Muscle of leg (tissue), 11 donors: ENCODE results near the gene MEG3. TPM values are rescaled to one million over a fixed set of nuclear protein-coding genes. Genes with fewer than 3 reads are reported as not detected.

ENCODE experiments used
- DNase-seq: peaks from one replicate; pipeline ENCODE4 v3.0.0; 2013
- H3K27ac ChIP-seq: one replicate; pipeline ENCODE4 v1.5.1; 2013; ENCODE audit warnings: mild to moderate bottlenecking, low read length, control low read depth
- H3K27me3 ChIP-seq: one replicate; pipeline ENCODE4 v1.6.1; 2013; ENCODE audit warnings: low read length; ENCODE audit not compliant: control insufficient read depth, insufficient read depth
- H3K36me3 ChIP-seq: one replicate; pipeline ENCODE4 v1.6.1; 2013; ENCODE audit warnings: low read length; ENCODE audit not compliant: control insufficient read depth, insufficient read depth
- H3K4me1 ChIP-seq: one replicate; pipeline ENCODE4 v1.6.1; 2013; ENCODE audit warnings: low read length; ENCODE audit not compliant: control insufficient read depth, insufficient read depth
- H3K4me3 ChIP-seq: one replicate; pipeline ENCODE4 v1.5.1; 2013; ENCODE audit warnings: low read length, control low read depth
- H3K9me3 ChIP-seq: replicated peaks from 2 replicates; pipeline ENCODE4 v1.6.1; 2013; ENCODE audit warnings: low read depth, low read length; ENCODE audit not compliant: control insufficient read depth
- WGBS: methylation state at CpG from one replicate; pipeline ENCODE4 v1.1.5; 2013; ENCODE audit warnings: missing lambda C conversion rate; ENCODE audit not compliant: insufficient coverage; 5-methylcytosine and 5-hydroxymethylcytosine counted together
- polyA plus RNA-seq, 8 donors: library from polyadenylated mRNA; unstranded; fragments of 120-200 nt; gene quantifications; one replicate each; pipeline versions ENCODE4 v1.2.1 to v1.2.3, GENCODE V29; 2013; ENCODE audit warnings: inconsistent platforms in 1 of 8, low replicate concordance in 1 of 8; ENCODE audit not compliant: insufficient read length in 8 of 8, insufficient read depth in 1 of 8
- total RNA-seq: library from RNA; stranded (reverse); fragments of 120-200 nt; gene quantifications from one replicate; pipeline ENCODE4 v1.2.4, GENCODE V29; 2013

Gene MEG3
- total and polyA plus RNA-seq, 9 donors = 2,107 to 7,026 (median 3,453) TPM

GRCh38 chr14:100844421-100844820, 18.5 kb downstream of the MEG3 start:
- no peak overlapping the region for H3K4me3 ChIP-seq
- H3K36me3 ChIP-seq = peaks cover 80% of the 10 kb centered on the region
- no peaks in the 10 kb centered on the region for H3K9me3 ChIP-seq
- peak overlapping the region; percentile 48 for H3K27ac ChIP-seq
- WGBS = 78% methylated on average over 5 of the region's 9 CpGs
- no peaks in the 10 kb centered on the region for H3K27me3 ChIP-seq
- peaks cover 64% of the 10 kb centered on the region for H3K4me1 ChIP-seq
- DNase-seq = no peak

GRCh38 chr14:100844846-100845245, 18.9 kb downstream of the MEG3 start:
- H3K4me3 ChIP-seq = no peak overlapping the region
- 82% methylated on average over 9 of the region's 13 CpGs for WGBS
- H3K27ac ChIP-seq = no peak overlapping the region
- H3K27me3 ChIP-seq = no peaks in the 10 kb centered on the region
- DNase-seq = no peak
- no peaks in the 10 kb centered on the region for H3K9me3 ChIP-seq
- peaks cover 78% of the 10 kb centered on the region for H3K36me3 ChIP-seq
- H3K4me1 ChIP-seq = peaks cover 60% of the 10 kb centered on the region

- H3K36me3 ChIP-seq = peaks cover 73% of the 10 kb centered on the region
- H3K9me3 ChIP-seq = no peaks in the 10 kb centered on the region
- H3K4me1 ChIP-seq = peaks cover 57% of the 10 kb centered on the region
- H3K4me3 ChIP-seq = no peak overlapping the region
- no peaks in the 10 kb centered on the region for H3K27me3 ChIP-seq
- WGBS = 78% methylated on average over 14 of the region's 17 CpGs
- H3K27ac ChIP-seq = peak overlapping the region; percentile 48
- DNase-seq = no peak
Measured at GRCh38 chr14:100845341-100845740, 19.4 kb downstream of the MEG3 start.

- no peak overlapping the region for H3K4me3 ChIP-seq
- H3K36me3 ChIP-seq = peaks cover 70% of the 10 kb centered on the region
- no peaks in the 10 kb centered on the region for H3K27me3 ChIP-seq
- WGBS = 92% methylated on average over 4 of the region's 8 CpGs
- no peak overlapping the region for H3K27ac ChIP-seq
- no peak for DNase-seq
- H3K9me3 ChIP-seq = no peaks in the 10 kb centered on the region
- peaks cover 54% of the 10 kb centered on the region for H3K4me1 ChIP-seq
Measured at GRCh38 chr14:100846309-100846859, 20.5 kb downstream of the MEG3 start.

GRCh38 chr14:100849115-100849781, 23.3 kb downstream of the MEG3 start:
- WGBS = 40% methylated on average over 5 of the region's 8 CpGs

GRCh38 chr14:100850841-100851585, 25.1 kb downstream of the MEG3 start:
- no peak for DNase-seq
- WGBS = 68% methylated on average over 8 of the region's 8 CpGs

More at GRCh38 chr14:100849115-100849781, 23.3 kb downstream of the MEG3 start:
- Histone ChIP-seq H3K4me1 (peaks cover 41% of the 10 kb centered on the region), H3K27me3 (no peaks in the 10 kb centered on the region), H3K4me3 (no peak overlapping the region), H3K27ac (no peak overlapping the region), H3K9me3 (no peaks in the 10 kb centered on the region), H3K36me3 (peaks cover 64% of the 10 kb centered on the region)
- DNase-seq = no peak

GRCh38 chr14:100851586-100851916, 25.6 kb downstream of the MEG3 start:
- H3K27ac ChIP-seq = peak overlapping the region; percentile 52
- H3K4me1 ChIP-seq = peaks cover 51% of the 10 kb centered on the region
- no peaks in the 10 kb centered on the region for H3K9me3 ChIP-seq
- no peak overlapping the region for H3K4me3 ChIP-seq
- no peaks in the 10 kb centered on the region for H3K27me3 ChIP-seq
- H3K36me3 ChIP-seq = peaks cover 65% of the 10 kb centered on the region
- WGBS = 68% methylated on average over 11 of the region's 13 CpGs
- no peak for DNase-seq

More at GRCh38 chr14:100850841-100851585, 25.1 kb downstream of the MEG3 start:
- H3K27me3 ChIP-seq = no peaks in the 10 kb centered on the region
- no peaks in the 10 kb centered on the region for H3K9me3 ChIP-seq
- H3K36me3 ChIP-seq = peaks cover 63% of the 10 kb centered on the region
- no peak overlapping the region for H3K4me3 ChIP-seq
- H3K27ac ChIP-seq = peak overlapping the region; percentile 26
- peaks cover 46% of the 10 kb centered on the region for H3K4me1 ChIP-seq

GRCh38 chr14:100851946-100852620, 26.2 kb downstream of the MEG3 start:
- Histone ChIP-seq H3K36me3 (peaks cover 70% of the 10 kb centered on the region), H3K4me3 (no peak overlapping the region), H3K4me1 (peaks cover 55% of the 10 kb centered on the region), H3K27me3 (no peaks in the 10 kb centered on the region), H3K27ac (peak overlapping the region; percentile 52), H3K9me3 (no peaks in the 10 kb centered on the region)
- WGBS = 60% methylated on average over 14 of the region's 14 CpGs
- DNase-seq = no peak

- Histone ChIP-seq H3K4me1 (peaks cover 66% of the 10 kb centered on the region), H3K27ac (no peak overlapping the region), H3K4me3 (no peak overlapping the region), H3K9me3 (no peaks in the 10 kb centered on the region), H3K27me3 (no peaks in the 10 kb centered on the region), H3K36me3 (peaks cover 73% of the 10 kb centered on the region)
- DNase-seq = no peak
- 100% methylated on average over 2 of the region's 5 CpGs for WGBS
Measured at GRCh38 chr14:100854435-100854834, 28.5 kb downstream of the MEG3 start.
